EL (cell line): ENCODE data around the gene IL31RA.
"Not testable (repeated sequence)": the region's sequence is repeated elsewhere in the genome, so short reads cannot be mapped to it uniquely, and the experiment has no call there.

Source experiments
- DNase-seq: peaks from one replicate; pipeline ENCODE4 v3.0.0-alpha.2; 2016

Gene IL31RA

DNA sequence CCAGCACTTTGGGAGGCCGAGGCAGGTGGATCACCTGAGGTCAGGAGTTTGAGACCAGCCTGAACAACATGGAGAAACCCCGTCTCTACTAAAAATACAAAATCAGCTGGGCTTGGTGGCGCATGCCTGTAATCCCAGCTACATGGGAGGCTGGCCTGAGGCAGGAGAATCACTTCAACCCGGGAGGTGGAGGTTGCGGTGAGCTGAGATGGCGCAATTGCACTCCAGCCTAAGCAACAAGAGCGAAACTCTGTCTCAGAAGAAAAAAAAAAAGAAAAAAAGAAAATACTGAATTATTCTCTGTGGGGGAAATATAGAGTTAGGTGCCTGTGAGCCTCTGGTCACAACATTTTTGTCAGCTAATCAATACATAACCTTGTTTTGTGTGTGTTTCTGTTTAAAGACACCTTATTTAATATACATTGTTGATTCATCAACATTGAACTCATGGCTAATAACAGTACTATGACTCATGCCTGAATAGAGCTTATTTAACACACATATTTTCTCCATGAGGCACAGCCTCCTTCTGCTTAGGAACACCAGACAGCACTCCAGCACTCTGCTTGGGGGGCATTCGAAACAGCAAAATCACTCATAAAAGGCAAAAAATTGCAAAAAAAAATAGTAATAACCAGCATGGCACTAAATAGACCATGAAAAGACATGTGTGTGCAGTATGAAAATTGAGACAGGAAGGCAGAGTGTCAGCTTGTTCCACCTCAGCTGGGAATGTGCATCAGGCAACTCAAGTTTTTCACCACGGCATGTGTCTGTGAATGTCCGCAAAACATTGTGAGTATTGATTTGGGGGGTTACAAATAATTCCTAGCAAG is at the start of gene IL31RA:
TSS of gene IL31RA (plus strand) at position 519 of the 836 bp plus-strand sequence. CDS start at position 733, 214 bp downstream.
- peak; percentile 85 for DNase-seq

DNA sequence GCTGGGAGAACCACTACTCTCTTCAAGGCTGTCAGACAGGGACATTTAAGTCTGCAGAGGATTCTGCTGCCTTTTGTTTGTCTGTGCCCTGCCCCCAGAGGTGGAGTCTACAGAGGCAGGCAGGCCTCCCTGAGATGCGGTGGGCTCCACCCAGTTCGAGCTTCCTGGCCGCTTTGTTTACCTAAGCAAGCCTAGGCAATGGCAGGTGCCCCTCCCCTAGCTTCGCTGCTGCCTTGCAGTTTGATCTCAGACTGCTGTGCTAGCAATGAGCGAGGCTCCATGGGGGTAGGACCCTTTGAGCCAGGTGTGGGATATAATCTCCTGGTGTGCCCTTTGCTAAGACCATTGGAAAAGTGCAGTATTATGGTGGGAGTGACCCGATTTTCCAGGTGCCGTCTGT is 42.3 kb upstream of the IL31RA start:
- DNase-seq, result not testable (repeated sequence)

DNA sequence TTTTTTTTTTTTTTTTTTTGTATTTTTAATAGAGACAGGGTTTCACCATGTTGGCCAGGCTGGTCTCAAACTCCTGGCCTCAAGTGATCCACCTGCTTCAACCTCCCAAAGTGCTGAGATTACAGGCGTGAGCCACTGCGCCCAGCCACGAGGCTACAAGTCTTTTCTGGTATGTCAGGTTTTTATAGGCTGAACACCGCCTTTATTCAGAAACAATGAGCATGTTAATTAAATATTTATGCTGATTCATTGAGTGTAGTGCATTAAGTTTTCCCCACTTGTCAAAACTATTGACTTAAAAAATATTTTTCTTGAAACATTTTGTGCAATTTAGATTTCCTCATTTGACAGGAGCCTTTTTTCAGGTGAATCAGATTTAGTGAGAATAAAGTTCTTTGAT is 35.2 kb upstream of the IL31RA start:
- not testable (repeated sequence) for DNase-seq

DNA sequence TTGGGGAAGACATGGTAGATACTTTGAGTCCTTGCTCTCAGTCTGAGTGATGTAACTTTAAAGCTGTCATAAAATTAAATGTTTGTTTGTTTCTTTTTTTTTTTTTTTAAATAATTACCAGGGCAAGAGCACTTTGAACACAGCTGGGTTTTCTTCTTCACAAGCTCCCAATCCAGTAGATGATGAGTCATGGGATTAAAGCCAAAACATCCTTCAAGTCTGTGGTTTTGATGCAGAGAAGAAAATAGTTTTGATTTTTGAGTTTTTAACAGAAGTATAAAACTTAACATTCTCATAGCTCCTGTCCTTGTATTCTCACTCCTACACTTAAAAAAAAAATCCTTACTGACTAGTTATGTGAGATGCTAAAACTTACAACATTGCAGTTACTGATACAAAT is 34.8 kb upstream of the IL31RA start:
- DNase-seq, result peak; percentile 83

DNA sequence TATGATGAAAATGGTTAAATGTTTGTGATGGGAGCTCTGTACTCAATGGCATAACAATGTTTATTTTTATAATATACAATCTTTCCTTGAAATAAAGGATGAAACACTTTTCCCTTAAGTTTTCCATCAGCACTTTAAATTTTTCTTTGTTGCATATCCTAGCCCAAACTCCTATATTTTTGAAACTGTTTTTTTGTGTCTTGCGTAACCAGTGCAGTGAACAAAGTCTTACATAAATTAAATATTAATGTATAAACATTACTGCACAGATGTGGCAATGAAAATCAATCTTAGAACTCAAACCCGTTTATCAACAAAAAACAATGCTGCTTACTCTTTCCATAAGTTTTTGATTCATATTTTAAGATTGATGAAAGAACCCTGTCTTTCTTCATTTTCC is 34.1 kb upstream of the IL31RA start:
- DNase-seq, result no peak

DNA sequence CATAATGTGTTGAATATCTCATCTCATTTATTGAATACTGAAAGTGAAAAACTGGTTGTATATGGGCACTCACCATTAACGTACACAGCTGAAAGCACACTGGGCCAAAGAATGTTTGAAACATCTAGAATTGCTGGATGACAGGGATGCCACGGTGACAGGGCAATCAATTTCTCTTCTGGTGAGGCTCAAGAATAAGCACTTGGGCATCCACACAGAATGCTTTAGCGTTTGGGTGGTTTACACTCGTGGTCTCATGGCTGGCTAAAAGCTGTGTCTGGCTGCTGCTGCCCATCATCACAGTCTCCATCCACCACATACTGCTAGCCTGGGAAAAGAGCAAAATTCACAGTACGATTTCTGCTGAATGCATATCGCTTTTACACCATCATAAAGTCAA is 30.7 kb upstream of the IL31RA start:
- no peak for DNase-seq

DNA sequence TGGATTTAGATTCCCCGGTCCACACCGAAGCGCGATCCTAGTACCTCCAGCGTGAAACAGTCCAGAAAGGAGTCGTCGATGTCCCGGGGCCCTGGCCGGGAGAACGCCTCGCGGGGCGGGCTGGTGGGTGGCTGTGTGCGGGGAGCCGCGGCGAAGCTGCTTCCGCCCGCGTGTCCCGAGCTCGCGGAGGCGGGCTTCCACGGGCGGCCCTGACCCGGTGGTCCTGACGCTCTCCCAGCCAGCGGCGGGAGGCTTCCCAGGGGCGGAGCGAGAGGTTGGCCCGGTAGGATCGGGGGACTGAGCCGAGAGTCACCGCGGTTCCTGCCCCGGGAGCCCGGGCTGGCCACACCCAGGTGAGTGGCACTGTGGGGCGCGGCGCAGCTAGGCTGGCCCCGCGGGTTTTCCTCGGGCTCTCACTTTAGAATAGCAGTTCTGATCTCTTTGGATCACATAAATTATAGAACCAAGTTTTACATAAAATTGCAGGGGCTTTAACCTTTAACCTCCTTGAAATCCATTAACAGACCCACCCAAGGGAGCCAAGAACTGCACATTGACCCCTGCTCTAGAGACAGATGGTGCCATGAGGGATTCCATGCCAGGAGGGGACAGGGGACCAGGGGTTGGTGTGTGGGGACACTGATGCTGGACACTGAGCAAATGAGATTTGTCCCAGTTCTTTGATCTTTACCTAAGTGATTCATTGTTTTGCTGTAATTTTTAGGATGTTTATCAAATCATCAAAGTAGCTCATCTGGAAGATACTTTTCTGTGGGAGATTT is 29.2 kb upstream of the IL31RA start:
- peak; percentile 6 for DNase-seq

DNA sequence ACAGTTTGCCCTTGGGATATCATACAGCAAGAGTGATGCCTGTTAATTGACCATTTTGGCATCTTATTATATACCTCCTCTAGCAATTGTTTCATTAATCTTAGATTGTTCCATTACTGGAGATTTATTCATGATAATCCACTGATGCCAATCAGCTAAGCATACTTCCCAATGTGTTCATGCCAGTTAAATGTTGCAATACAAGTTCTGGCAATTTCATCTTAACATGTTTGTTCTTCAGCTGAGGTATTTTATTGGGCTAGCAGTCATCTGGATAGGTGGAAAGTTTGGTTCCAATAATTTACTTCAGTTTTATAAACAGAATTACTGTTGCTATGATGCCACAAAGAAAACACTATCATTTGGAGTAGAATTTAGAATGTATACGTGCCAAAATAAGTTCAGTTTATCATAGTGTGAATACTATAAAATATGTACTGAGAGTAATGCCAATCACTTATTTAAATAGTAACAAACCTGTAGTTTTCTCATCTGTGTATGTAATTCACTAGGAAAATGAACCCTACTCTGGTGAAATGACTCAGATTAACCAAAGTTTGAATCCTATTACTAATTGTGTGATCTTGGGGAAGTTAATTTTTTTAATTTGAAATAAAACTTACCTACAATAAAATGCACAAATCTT is 27.9 kb upstream of the IL31RA start:
- no peak for DNase-seq

DNA sequence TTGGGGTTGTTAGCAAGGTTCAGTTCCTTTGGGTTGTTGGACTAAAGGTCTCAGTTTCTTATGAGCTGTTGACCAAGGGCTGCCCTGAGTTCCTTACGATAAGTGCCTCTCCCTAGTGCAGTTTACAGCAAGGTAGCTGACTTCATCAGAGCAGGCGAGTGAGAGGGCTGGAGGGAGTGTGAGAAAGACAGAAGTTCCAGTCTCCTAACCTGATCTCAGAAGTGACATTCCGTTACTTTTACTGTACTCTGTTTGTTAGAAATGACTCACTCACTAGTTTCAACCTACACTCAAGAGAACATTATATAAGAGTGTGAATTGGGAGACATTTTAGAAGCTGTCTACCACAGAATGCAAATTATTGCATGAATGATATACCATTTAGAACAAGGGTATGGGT is 21.2 kb upstream of the IL31RA start:
- no peak for DNase-seq

DNA sequence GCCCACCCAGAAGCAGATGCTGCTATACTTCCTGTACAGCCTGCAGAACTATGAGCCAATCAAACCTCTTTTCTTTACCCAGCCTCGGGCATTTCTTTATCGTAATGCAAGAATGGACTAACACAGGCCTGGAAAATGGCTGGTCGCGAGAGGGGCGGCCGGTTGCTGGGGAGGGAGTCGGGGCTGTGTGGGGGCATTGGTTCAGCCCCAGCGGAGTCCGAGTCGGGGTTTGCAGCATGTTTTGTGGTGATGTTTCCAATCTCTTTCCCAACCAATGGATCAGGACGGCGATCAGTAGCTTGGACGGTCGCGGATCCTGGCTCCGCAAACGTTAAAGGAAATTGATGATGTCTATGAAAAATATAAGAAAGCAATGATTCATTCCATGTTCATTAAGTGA is 18.7 kb upstream of the IL31RA start:
- no peak for DNase-seq

DNA sequence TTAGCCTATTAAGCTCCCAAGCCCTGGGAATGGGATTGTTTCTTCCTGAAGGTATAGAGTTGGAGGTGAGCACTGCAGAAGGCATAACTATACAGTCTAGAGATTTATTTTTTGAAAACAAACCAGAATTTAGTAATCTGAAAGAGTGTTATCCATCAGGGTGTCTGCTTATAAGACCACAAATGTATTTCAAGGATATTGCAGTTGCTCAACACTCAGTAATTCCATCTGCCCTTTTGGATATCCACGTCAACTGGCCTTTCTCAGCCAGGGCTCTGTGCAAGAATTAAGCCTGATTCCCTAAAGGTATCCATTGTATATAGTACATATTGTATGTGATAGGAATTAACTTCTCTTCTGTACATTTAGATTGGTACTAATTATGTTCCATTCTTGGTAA is 15.0 kb upstream of the IL31RA start:
- DNase-seq, result no peak

DNA sequence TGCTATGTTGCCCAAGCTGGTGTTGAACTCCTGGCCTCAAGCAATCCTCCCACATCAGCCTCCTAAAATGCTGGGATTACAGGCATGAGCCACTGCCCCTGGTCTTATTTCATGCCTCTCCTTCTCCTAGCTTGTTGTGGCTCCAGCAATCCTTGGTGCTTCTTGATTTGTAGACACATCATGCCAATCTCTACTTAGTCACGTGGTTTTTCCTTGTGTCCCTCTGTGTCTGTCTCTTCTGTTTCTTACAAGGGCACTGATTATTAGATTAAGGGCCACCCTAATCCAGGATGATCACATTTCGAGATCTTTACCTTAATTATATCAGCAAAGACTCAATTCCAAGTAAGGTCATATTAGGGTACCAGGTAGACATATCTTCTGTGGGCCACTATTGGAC is 9.2 kb upstream of the IL31RA start:
- no peak for DNase-seq

DNA sequence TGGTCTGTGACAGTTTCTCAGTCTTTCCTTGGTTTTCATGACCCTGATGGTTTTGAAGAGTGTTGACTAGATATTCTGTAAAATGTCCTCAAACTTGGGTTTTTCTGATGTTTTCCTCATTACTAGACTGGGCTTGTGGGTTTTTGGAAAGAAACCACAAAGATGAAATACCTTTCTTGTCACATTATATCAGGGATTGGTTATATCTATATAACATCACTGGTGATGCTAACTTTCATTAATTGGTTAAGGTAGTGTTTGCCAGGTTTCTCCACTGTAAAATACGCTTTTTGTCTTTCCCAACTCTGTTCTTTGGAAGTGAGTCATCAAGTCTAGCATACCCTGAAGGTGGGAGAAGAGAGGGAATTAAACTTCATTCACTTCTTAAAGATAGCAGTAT is 3.3 kb upstream of the IL31RA start:
- DNase-seq, result peak; percentile 31

DNA sequence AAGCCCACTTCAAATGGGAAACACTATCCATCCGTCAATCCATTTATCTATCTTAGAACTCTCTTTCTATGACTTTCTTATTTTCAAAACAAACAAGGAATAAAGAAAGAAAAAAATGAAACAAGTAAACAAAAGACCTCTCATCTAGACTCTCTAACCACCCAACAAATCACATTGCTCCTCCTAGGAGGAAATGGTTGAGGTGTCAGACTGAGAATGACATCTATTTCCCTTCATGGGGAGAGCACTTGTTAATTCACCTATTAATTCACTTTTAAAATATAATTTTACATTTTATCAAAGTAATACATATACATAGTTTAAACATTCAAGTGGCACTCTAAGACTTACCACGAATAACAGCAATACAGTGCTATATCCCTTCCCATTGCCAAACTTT is 2.4 kb upstream of the IL31RA start:
- no peak for DNase-seq

DNA sequence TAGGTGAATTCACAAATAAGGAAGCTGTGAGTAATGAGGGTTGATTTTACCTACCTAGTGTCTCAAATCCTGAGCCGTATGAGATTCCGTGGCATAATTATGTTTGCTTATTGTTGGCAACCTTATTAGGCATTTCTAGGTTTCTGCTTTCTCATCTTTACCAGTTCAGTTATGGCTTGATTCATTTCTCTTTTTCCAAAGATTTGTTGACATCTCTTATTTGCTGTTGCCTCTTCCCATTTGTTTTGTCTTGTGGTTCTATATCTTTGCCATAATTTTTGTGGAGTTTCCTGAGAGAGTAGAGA is 470 bp downstream of the IL31RA start:
- no peak for DNase-seq

DNA sequence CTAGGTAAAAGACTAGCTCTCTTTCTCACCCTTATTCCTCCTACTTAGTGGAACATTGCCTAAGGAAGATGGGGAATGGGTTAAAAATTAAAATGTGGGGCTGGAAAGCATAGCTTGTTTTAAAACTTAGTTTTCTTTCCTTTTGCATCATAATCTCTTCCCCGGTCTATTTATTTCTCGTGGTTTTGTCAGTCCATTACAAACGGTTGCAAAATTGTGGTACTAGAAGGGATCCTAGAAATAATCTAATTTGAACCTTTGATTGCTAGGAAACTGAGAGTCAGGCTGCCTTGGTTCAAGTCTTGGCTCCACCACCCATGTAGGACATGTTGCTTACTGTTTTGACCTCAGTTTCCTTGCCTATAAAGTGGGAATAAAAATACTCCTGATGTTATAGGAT is 1.3 kb downstream of the IL31RA start:
- no peak for DNase-seq

DNA sequence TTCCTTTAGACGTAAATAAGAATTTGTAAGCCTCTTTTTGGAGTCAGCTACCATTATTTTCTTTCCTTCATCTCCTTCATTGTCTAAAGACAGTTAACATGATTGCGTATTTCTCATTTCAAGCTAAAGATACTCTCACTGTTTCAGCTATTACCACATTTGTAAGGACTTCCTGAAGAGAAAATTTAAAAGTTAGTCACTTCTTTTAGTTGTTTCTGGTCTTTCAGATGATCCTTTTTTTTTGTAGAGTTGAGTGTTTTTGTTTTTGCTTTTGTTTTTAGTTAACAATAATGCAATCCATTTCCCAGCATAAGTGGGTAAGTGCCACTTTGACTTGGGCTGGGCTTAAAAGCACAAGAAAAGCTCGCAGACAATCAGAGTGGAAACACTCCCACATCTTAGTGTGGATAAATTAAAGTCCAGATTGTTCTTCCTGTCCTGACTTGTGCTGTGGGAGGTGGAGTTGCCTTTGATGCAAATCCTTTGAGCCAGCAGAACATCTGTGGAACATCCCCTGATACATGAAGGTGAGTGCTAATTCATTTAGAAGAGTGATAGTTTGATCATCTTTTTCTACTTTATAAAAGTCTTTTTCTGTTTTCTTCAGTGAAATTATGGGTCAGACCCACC is 2.0 kb downstream of the IL31RA start:
- peak; percentile 11 for DNase-seq

DNA sequence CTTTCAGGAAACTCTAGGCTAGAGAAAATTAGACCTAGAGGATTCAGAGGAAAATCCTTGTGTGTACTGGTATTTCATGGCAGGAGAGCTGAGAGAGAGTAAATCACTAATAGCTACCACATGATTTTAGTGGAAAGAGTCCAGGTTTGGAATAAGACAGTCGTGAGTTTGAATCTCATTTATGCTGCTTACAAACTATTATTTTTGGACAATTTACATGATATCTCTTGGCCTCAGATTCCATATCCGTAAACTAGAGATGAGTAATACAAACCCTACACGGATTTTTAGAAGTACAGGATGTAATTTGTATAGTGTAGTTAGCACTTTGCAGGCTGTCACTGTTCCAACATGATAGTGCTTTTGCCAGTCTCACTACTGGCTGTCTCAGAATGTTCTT is 2.7 kb downstream of the IL31RA start:
- DNase-seq, result peak; percentile 45

DNA sequence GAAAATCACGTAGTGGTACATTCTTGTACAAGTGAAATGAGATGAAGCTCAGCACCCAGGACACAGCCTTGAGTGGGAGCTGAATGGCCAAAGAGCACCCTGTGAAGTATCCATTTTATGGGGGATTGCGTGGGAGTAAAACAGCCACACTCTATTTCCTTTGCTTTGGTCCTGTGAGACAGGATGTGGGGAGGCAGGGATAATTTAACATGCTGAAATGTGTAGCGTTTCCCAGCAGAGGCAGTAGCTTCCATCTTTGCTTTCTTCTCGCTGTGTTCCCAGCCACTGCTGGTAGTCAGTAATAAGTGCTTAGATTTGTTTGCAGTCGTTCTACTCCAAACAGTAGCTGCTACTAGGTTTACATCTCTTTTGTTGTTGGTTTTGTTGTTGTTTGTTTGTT is 4.4 kb downstream of the IL31RA start:
- peak; percentile 13 for DNase-seq

DNA sequence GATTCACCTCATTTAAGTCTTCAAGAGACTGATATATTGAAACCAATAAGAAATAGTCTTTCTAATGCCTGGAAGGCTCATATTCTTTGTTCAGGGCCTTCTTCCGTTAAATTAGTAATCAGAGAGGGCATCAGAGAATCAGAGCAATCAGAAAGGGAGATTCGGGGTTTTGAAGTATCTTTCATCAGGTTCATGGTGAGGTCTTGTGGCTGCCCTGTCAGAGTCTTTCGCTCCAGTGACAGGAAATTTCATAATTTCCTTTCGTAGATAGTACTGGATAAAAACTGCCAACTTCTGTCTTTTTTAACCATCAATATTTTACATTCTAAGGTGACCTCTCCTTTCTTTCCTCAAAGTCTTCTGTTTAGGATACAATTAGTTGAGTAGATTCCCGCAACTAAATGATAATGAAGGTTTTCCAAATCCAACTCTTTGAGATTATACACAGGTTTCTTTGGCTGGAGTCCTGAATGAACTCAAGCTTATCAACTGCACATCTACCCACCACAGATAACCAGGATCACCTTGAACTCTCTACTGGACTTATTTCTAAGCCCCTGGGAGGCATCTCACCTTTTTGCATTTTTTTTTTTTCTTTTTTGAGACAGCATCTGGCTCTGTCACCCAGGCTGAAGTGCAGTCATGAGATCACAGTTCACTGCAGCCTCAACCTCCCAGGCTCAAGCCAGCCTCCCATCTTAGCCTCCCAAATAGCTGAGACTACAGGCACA is 5.5 kb downstream of the IL31RA start:
- DNase-seq, result no peak

DNA sequence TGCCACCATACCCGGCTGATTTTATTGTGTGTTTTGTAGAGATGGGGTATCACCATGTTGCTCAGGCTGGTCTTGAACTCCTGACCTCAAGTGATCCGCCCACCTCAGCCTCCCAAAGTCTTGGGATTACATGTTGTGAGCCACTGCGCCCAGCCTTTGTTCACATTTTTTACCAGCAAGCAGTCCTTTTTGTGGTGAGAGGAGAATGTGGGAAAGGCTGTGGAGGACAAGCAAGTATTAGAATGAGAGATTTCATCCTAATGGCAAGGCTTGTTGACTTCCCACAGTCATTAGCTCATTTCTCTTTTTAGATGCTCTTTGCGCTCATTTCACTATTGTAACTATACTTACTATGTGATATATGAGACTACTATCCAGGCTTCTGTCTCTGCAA is 6.1 kb downstream of the IL31RA start:
- DNase-seq, result no peak

DNA sequence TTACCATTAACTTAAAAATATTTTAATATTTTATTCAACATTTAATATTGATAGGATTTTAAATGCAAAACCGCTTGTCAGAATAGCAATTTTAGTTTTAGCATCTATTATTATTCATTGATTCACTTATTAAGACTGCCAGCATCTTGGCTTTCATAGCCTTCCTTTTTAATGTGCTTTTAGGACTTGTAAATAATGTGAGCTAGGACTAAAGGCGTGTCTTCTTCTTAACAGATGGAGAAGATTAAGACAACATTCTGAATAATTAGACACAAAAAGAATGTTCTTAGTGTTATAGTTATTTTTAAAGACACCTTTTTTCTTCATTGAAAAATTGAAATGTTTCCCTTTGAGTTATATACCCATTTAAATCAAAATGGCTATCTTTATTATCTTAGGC is 6.9 kb downstream of the IL31RA start:
- DNase-seq, result no peak

DNA sequence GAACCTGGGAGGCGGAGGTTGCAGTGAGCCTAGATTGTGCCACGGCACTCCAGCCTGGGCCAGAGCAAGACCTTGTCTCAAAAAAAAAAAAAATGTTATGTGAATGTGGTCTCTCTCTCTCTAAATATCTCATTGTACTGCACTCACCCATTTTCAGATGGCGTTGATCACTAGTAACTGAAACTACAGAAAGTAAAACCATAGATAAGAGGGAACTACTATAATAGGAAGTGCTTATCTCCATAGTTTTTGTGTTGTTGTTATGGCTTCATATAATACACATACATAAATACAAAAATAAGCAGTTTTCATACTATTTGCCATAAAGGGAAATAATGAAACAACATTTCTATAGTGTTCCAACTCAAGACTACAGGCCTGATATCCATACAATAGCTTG is 9.1 kb downstream of the IL31RA start:
- no peak for DNase-seq
